ENCODE results near the gene CAP1. TPM values are rescaled to one million over a fixed set of nuclear protein-coding genes. Genes with fewer than 3 reads are reported as not detected.

The CAP1 gene
- total and polyA plus RNA-seq, 2 of the 13 experiments (the other 11 are each of a cell fraction or from before 2014, with no cell fraction given), result 174 to 195 TPM

DNA sequence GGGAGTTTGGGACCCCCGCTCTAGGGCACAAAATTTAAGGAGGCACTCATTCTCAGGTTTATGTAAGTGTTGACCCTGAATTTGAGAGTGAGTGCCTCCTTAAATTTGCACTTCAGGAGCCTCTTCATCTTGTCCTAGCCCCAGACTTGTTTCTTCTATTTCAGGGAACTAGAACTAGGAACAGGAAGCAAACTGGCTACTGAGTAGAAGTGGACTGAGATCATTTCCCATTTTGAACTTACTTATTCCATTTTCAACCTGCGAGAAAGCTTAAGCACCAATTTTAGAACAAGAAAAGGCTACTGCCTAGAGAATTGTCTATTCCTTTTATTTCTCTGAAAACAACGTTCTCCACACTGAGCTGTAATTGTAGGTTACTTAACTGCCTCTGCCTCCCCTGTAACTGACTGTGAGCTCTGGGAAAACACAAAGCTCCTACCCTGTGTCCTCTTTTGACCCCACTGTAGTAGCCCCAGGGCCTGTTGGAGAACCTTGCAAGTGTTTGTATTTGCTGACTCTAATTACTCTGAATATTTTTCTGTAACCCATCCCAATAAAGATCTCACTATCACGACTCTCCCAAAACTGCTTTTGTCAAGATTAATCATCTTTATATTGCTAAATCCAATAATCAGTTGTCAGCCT is 54.1 kb downstream of the CAP1 start (continued):
- TF ChIP-seq ZNF558 (CRISPR knock-in tag; IDR thresholded peaks at IDR 0.05; ENCODE audit: borderline replicate concordance) (no peak), ZNF660 (CRISPR knock-in tag; IDR thresholded peaks at IDR 0.05; ENCODE audit: borderline replicate concordance, low read depth) (no peak), ZFP36L2 (CRISPR knock-in tag; IDR thresholded peaks at IDR 0.05) (no peak), NFRKB (IDR thresholded peaks at IDR 0.05) (no peak), ZNF589 (CRISPR knock-in tag; conservative IDR thresholded peaks at IDR 0.05) (no peak), MYNN (CRISPR knock-in tag; IDR thresholded peaks at IDR 0.05; ENCODE audit: low read depth) (no peak), CHD4 (IDR thresholded peaks at IDR 0.05; ENCODE audit: borderline replicate concordance, low read length) (no peak), ZSCAN25 (CRISPR knock-in tag; IDR thresholded peaks at IDR 0.05) (no peak), ZBTB21 (CRISPR knock-in tag; IDR thresholded peaks at IDR 0.05) (no peak), SIN3A (IDR thresholded peaks at IDR 0.05; ENCODE audit: borderline replicate concordance, low read depth, low read length) (no peak)
- TF ChIP-seq, protein P1, sequence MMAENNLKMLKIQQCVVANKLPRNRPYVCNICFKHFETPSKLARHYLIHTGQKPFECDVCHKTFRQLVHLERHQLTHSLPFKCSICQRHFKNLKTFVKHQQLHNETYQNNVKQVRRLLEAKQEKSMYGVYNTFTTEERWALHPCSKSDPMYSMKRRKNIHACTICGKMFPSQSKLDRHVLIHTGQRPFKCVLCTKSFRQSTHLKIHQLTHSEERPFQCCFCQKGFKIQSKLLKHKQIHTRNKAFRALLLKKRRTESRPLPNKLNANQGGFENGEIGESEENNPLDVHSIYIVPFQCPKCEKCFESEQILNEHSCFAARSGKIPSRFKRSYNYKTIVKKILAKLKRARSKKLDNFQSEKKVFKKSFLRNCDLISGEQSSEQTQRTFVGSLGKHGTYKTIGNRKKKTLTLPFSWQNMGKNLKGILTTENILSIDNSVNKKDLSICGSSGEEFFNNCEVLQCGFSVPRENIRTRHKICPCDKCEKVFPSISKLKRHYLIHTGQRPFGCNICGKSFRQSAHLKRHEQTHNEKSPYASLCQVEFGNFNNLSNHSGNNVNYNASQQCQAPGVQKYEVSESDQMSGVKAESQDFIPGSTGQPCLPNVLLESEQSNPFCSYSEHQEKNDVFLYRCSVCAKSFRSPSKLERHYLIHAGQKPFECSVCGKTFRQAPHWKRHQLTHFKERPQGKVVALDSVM (CRISPR knock-in tag; IDR thresholded peaks at IDR 0.05), result no peak

DNA sequence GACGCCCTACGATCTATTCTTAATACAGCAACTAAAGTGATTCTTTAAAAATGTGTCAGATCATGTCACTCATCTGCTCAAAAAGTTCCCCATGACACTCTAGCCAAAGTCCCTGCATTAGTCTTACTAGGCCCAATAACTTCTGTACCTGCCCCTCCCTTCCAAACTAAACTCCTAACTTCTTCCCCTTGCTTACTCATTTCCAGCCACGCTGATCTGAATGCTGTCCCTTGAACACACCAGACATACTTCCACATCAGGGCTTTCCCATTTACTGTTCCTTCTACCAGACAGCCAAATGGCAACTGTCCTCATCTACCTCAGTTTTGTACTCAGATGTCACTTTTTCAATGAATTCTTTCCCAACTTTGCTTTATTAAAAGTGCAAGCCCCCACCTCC is 55.3 kb downstream of the CAP1 start:
- Histone ChIP-seq H4K20me1 (ENCODE audit: insufficient read depth, low read length) (no peaks in the 10 kb centered on the region), H3K9me3 (ENCODE audit: low read length) (no peaks in the 10 kb centered on the region), H3K79me2 (ENCODE audit: insufficient read depth, low read length) (peaks cover 13% of the 10 kb centered on the region), H3K27ac (ENCODE audit: extremely low read length, insufficient read depth, low read length) (no peak overlapping the region), H3K4me2 (ENCODE audit: low read depth, low read length) (peak overlapping the region; percentile 100), H3K27me3 (ENCODE audit: control insufficient read depth in 1 of 2, insufficient read depth in 2 of 2, low read length in 2 of 2) (peaks cover 0 to 4% of the 10 kb centered on the region in 2 experiments; a peak in 1 of 5 replicates), H2AFZ (ENCODE audit: low read length) (no peak overlapping the region), H3K9ac (ENCODE audit: insufficient read depth, low read depth, low read length) (no peak overlapping the region), H3K36me3 (replicated peaks in 1 of 2; ENCODE audit: control insufficient read depth in 1 of 2, insufficient read depth in 2 of 2, low read length in 2 of 2) (peaks cover 6 to 14% of the 10 kb centered on the region in 2 experiments; a peak in 3 of 5 replicates), H3K4me1 (ENCODE audit: insufficient read depth, low read length) (peaks cover 37% of the 10 kb centered on the region), H3K4me3 (replicated peaks in 1 of 3; ENCODE audit: insufficient read depth in 1 of 3, low read depth in 2 of 3, low read length in 3 of 3) (0 out of 6 replicates have a peak overlapping the region, but pooled peaks of 1 of the 3 experiments have one; percentile 62)
- BruUV-seq (replicated peaks), result no TSS peak
- in situ Hi-C loops (cut with HindIII; ENCODE audit: extremely low pct_ligation_motif_present, low pct_unique_long_range_greater_than_20kb), result no loop called here
- ATAC-seq (no peak), FAIRE-seq (no peak), DNase-seq (ENCODE audit: low spot score) (no peak)
- ChIA-PET POLR2A (no interaction called here), CTCF (ENCODE audit: low intra/inter-chr PET ratio, low total read pairs) (no interaction called here)
- TF ChIP-seq, protein P2, sequence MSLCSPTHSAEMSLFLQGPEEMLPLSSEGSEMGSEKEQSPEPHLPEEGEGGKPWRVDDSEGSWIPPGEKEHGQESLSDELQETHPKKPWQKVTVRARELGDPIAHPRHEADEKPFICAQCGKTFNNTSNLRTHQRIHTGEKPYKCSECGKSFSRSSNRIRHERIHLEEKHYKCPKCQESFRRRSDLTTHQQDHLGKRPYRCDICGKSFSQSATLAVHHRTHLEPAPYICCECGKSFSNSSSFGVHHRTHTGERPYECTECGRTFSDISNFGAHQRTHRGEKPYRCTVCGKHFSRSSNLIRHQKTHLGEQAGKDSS (CRISPR knock-in tag; IDR thresholded peaks at IDR 0.05; ENCODE audit: borderline replicate concordance, low read depth), result no peak
- TF ChIP-seq REXO4 (CRISPR knock-in tag; IDR thresholded peaks at IDR 0.05; ENCODE audit: borderline replicate concordance), result no peak
- no peak for TF ChIP-seq KDM3A (CRISPR knock-in tag; IDR thresholded peaks at IDR 0.05; ENCODE audit: low read depth)
- no peak for TF ChIP-seq ZFP36L2 (CRISPR knock-in tag; IDR thresholded peaks at IDR 0.05)
- no peak for TF ChIP-seq ZNF780A (CRISPR knock-in tag; IDR thresholded peaks at IDR 0.05)
- no peak for TF ChIP-seq NCOA5 (CRISPR knock-in tag; IDR thresholded peaks at IDR 0.05)
- no peak for TF ChIP-seq ZNF737 (CRISPR knock-in tag; IDR thresholded peaks at IDR 0.05; ENCODE audit: borderline replicate concordance)
- intact Hi-C loops (cut with micrococcal nuclease; ENCODE audit: unreplicated experiment), result no loop called here
- 95% methylated on average over 3 of the region's 3 CpGs for WGBS (ENCODE audit: low lambda C conversion rate)
